Smooth muscle cell (in vitro differentiated cells): ENCODE results near the gene M6PR. TPM values are rescaled to one million over a fixed set of nuclear protein-coding genes. Genes with fewer than 3 reads are reported as not detected.

ENCODE experiments used
- DNase-seq: peaks from one replicate; lab custom pipeline; 2025; ENCODE audit not compliant: unreplicated experiment; lab: John Stamatoyannopoulos, UW
- H2AFZ ChIP-seq: fragments of 200-600 bp; sonication (generic); 2 replicates; pipeline ENCODE4 v1.6.0; 2016; ENCODE audit warnings: antibody characterized with exemption, low read depth, mild to moderate bottlenecking
- H3F3A ChIP-seq: fragments of 200-600 bp; sonication (generic); 2 replicates; pipeline ENCODE4 v1.6.0; 2017; ENCODE audit warnings: antibody characterized with exemption, low read depth
- H3K27ac ChIP-seq: fragments of 200-600 bp; sonication (generic); 2 replicates; pipeline ENCODE4 v1.5.1; 2016; ENCODE audit warnings: low read depth, mild to moderate bottlenecking
- H3K27me3 ChIP-seq: fragments of 200-600 bp; sonication (generic); 2 replicates; pipeline ENCODE4 v1.6.1; 2016; ENCODE audit warnings: low read depth, mild to moderate bottlenecking
- H3K36me3 ChIP-seq: fragments of 200-600 bp; sonication (generic); 2 replicates; pipeline ENCODE4 v1.5.1; 2016; ENCODE audit warnings: low read depth
- H3K4me1 ChIP-seq: fragments of 200-600 bp; sonication (generic); 2 replicates; pipeline ENCODE4 v1.5.1; 2016; ENCODE audit warnings: low read depth
- H3K4me2 ChIP-seq: fragments of 200-600 bp; sonication (generic); 2 replicates; pipeline ENCODE4 v1.6.0; 2016; ENCODE audit warnings: mild to moderate bottlenecking
- H3K4me3 ChIP-seq: fragments of 200-600 bp; sonication (generic); 2 replicates; pipeline ENCODE4 v1.5.1; 2016; ENCODE audit warnings: mild to moderate bottlenecking
- H3K79me2 ChIP-seq: fragments of 200-600 bp; sonication (generic); 2 replicates; pipeline ENCODE4 v1.6.0; 2016; ENCODE audit warnings: low read depth, mild to moderate bottlenecking
- H3K9ac ChIP-seq: fragments of 200-600 bp; sonication (generic); 2 replicates; pipeline ENCODE4 v1.6.0; 2016; ENCODE audit warnings: low read depth
- H3K9me3 ChIP-seq: fragments of 200-600 bp; sonication (generic); replicated peaks from 2 replicates; pipeline ENCODE4 v1.5.1; 2016; ENCODE audit warnings: low read depth
- H4K20me1 ChIP-seq: fragments of 200-600 bp; sonication (generic); 2 replicates; pipeline ENCODE4 v1.6.0; 2016; ENCODE audit warnings: low read depth
- WGBS: methylation state at CpG from one replicate; pipeline ENCODE4 v1.1.7; 2016; ENCODE audit warnings: low lambda C conversion rate; 5-methylcytosine and 5-hydroxymethylcytosine counted together
- polyA plus RNA-seq: library from polyadenylated mRNA; unstranded; fragments of >200 nt; fragmentation: Nextera tagmentation; extraction: Ambion mirVana; gene quantifications from 2 replicates; pipeline ENCODE4 v1.2.1, GENCODE V29; 2016
- total RNA-seq: library from RNA; depleted of rRNA; stranded (reverse); fragments of >200 nt; gene quantifications from 2 replicates; pipeline ENCODE4 v1.2.3, GENCODE V29; 2014
- TF ChIP-seq, protein P1 (sequence below): fragments of 200-600 bp; sonication (generic); IDR thresholded peaks from 2 replicates; pipeline ENCODE4 v1.5.1; 2017; ENCODE audit warnings: borderline replicate concordance, mild to moderate bottlenecking, antibody characterized with exemption; ENCODE audit not compliant: insufficient read depth, poor library complexity, severe bottlenecking

The M6PR gene
- total and polyA plus RNA-seq, 2 experiments from 2014 or later, result 49.8 to 106 TPM

GRCh38 chr12:8993827-8994226 lies 44.4 kb upstream of the M6PR start:
- no peak for DNase-seq
- TF ChIP-seq, protein P1, sequence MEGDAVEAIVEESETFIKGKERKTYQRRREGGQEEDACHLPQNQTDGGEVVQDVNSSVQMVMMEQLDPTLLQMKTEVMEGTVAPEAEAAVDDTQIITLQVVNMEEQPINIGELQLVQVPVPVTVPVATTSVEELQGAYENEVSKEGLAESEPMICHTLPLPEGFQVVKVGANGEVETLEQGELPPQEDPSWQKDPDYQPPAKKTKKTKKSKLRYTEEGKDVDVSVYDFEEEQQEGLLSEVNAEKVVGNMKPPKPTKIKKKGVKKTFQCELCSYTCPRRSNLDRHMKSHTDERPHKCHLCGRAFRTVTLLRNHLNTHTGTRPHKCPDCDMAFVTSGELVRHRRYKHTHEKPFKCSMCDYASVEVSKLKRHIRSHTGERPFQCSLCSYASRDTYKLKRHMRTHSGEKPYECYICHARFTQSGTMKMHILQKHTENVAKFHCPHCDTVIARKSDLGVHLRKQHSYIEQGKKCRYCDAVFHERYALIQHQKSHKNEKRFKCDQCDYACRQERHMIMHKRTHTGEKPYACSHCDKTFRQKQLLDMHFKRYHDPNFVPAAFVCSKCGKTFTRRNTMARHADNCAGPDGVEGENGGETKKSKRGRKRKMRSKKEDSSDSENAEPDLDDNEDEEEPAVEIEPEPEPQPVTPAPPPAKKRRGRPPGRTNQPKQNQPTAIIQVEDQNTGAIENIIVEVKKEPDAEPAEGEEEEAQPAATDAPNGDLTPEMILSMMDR, result no peak
- Histone ChIP-seq H3K4me3 (no peak overlapping the region), H3K36me3 (no peaks in the 10 kb centered on the region), H3F3A (peaks cover 14% of the 10 kb centered on the region), H3K27me3 (no peaks in the 10 kb centered on the region), H3K79me2 (no peaks in the 10 kb centered on the region), H3K4me2 (no peak overlapping the region), H4K20me1 (no peaks in the 10 kb centered on the region), H2AFZ (no peak overlapping the region), H3K9me3 (no peaks in the 10 kb centered on the region), H3K9ac (no peak overlapping the region), H3K4me1 (no peaks in the 10 kb centered on the region), H3K27ac (no peak overlapping the region)
- 96% methylated on average over 3 of the region's 3 CpGs for WGBS

DNA sequence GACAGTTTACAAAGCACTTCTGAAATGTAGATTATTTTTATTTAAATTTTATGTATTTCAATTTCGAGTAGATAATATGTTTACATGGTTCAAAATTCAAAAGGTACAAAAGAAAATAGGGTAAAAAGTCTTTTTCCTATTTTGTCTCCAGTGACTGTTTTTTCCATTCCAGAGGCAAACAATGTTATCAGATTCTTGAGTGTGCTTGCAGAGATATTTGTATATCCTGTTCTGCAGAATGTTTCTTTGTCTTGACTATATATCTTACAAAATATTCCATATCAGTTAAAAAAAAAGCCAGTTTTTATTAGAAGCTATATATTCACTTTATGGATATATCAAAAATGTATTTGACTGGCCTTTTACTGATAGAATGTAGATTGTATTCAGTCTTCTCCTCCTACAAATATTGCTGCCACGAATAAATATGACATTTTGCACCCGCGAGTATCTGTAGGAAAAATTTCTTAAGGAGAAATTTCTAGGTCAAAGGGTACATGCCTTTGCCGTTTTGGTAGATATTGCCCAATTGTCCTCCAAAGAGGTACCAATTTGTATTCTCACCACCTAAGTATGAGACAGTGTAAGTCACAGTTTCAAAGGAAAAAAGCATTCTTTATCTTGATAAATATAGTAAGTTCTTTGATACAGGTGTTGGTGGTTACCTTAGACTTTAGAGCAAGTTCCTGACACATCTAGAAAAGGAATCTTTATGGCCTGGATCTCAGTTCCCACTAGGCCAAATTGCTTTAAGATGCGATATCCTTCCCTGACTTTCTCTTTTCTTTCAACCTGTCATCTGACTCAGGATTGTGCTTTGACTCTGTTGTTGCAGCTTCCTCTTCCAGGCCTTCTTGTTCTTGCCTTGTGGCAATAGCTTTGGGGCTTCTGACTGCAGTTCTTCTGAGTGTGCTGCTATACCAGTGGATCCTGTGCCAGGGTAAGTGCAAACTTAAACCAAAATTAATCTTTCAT lies 42.2 kb upstream of the M6PR start:
- Histone ChIP-seq H3K27ac (no peak overlapping the region), H3K4me1 (no peaks in the 10 kb centered on the region), H3K27me3 (no peaks in the 10 kb centered on the region), H3F3A (peaks cover 5% of the 10 kb centered on the region), H3K9ac (no peak overlapping the region), H3K36me3 (no peaks in the 10 kb centered on the region), H3K4me2 (no peak overlapping the region), H3K9me3 (no peaks in the 10 kb centered on the region), H3K79me2 (no peaks in the 10 kb centered on the region), H4K20me1 (no peaks in the 10 kb centered on the region), H2AFZ (no peak overlapping the region), H3K4me3 (no peak overlapping the region)
- TF ChIP-seq, protein P1, result no peak
- no peak for DNase-seq
- WGBS, result 84% methylated on average over 6 of the region's 6 CpGs

DNA sequence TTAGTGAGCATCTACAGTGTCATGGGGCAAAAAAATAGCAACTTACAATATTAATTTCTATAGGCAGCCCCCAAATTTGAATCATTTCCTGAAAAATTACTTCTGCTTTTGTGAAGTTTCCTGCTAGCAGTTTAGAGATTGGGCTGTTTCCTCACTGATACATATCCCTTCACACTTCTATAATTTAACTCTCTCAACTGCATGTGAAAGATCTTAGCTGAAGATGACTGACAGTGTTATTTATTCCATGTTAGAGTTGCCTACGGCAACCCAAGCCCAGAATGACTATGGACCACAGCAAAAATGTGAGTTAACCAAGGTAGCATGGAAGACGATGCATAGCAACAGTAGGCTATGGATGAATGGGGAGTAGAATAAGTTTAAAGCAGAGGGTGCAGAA lies 40.0 kb upstream of the M6PR start, which contains the start of gene KLRG1:
KLRG1 (plus strand) TSS at position 134 of the 400 bp plus-strand sequence; CDS start at position 224, 90 bp downstream.
- Histone ChIP-seq H3K79me2 (no peaks in the 10 kb centered on the region), H3K4me3 (no peak within 1 kb of the TSS), H3K9ac (no peak within 1 kb of the TSS), H3K27me3 (no peaks in the 10 kb centered on the region), H4K20me1 (no peaks in the 10 kb centered on the region), H2AFZ (no peak within 1 kb of the TSS), H3K4me1 (no peaks in the 10 kb centered on the region), H3K9me3 (no peaks in the 10 kb centered on the region), H3K27ac (no peak within 1 kb of the TSS), H3F3A (no peaks in the 10 kb centered on the region), H3K4me2 (no peak within 1 kb of the TSS), H3K36me3 (no peaks in the 10 kb centered on the region)
- DNase-seq, result no peak
- TF ChIP-seq, protein P1, result no peak
- WGBS, result 92% methylated on average over 2 of the region's 2 CpGs

DNA sequence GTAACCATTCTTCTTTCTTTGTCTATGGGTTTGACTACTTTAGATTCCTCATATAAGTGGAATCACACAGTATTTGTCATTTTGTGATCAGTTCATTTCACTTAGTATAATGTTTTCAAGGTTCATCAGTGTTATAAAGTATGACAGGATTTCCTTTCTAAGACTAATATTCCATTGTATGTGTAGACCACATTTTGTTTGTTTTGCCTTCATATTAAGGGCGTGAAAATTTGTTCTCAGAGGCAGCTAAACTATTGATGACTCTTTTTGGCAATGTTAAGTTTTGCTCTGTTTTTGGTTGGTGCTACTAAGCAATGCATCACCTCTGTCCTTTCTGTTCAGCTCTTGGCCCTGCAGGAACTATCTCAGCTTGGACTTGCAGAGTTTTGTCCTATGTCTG lies 38.2 kb upstream of the M6PR start:
- 92% methylated on average over 1 of the region's 1 CpG for WGBS
- no peaks in the 10 kb centered on the region for H3K79me2 ChIP-seq
- DNase-seq, result no peak
- H3K36me3 ChIP-seq, result no peaks in the 10 kb centered on the region
- H3K27ac ChIP-seq, result no peak overlapping the region
- H3F3A ChIP-seq, result no peaks in the 10 kb centered on the region
- H3K4me2 ChIP-seq, result no peak overlapping the region
- H3K9ac ChIP-seq, result no peak overlapping the region
- TF ChIP-seq, protein P1, result no peak
- no peak overlapping the region for H3K4me3 ChIP-seq
- no peaks in the 10 kb centered on the region for H3K27me3 ChIP-seq
- no peaks in the 10 kb centered on the region for H4K20me1 ChIP-seq
- H3K9me3 ChIP-seq, result no peaks in the 10 kb centered on the region
- no peak overlapping the region for H2AFZ ChIP-seq
- H3K4me1 ChIP-seq, result no peaks in the 10 kb centered on the region
